ENCODE data around the gene TTR.

TTR gene

GRCh38 chr18:31581498-31582197 lies 10.0 kb upstream of the TTR start:
- no peak for TF ChIP-seq CTCF (IDR thresholded peaks at IDR 0.05; ENCODE audit: low read depth, low read length, missing control alignments)
- no peak overlapping the region for H3K27ac ChIP-seq
- DNase-seq = no peak
- no peaks in the 10 kb centered on the region for H3K27me3 ChIP-seq (replicated peaks)
- in situ Hi-C loops (cut with HindIII; ENCODE audit: low pct_ligation_motif_present, low sequenced_read_pairs) = no loop called here
- H3K36me3 ChIP-seq (replicated peaks) = no peaks in the 10 kb centered on the region
- no peak overlapping the region for H3K4me3 ChIP-seq (ENCODE audit: low read depth, low read length)

DNA sequence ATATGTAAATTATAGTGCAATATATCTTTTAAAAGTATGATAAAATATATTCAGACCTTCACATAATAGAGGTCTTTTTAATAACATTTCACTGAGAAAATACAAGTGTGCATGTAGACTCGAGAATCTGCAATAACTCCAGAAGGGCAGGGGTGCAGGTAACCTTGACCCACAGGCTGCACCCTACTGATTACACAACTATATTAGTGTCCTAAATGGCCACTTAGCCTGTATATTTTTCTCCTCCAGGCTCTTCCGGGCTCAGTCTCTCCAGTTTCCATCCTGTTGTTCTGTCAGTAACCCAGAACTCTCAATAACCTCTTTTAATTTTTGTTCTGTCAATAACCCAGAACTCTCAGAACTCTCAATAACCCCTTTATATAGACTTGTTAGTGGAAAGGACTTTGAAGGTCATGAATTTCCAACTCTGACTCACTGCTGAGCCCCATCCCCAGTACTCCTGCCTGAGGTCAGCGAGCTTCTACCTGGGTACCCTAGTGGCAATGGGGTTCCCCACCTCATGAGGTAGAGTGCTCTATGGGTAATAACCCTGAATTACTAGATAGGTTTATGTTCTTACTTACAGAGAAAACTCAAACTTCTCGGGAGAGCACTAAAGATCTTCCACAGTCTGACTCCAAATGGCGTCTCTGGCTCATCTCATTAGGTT lies 8.4 kb upstream of the TTR start:
- Histone ChIP-seq H3K27me3 (replicated peaks) (no peaks in the 10 kb centered on the region), H3K4me3 (ENCODE audit: low read depth, low read length) (no peak overlapping the region), H3K36me3 (replicated peaks) (no peaks in the 10 kb centered on the region), H3K27ac (no peak overlapping the region)
- no peak for TF ChIP-seq CTCF (IDR thresholded peaks at IDR 0.05; ENCODE audit: low read depth, low read length, missing control alignments)
- in situ Hi-C loops (cut with HindIII; ENCODE audit: low pct_ligation_motif_present, low sequenced_read_pairs) = no loop called here
- no peak for DNase-seq

DNA sequence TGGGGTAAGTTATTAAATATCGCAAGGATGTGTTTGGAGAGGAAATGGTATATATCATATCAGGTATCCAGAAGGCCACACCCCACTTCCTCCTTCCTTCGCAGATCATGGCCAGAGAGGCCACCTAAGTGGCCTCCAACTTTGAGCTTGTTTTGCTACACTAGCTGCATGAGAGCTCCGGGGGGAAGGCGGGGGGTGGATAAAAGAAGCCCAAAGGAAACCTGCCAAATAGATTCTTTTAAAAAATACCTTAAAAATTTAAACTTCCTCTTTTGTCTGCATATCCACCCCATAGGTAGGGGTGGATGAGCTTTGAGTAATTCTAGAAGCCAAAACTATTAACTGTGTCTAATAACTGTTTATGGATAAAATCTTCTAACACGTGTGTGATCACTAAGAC lies 5.7 kb upstream of the TTR start:
- no peaks in the 10 kb centered on the region for H3K36me3 ChIP-seq (replicated peaks)
- in situ Hi-C loops (cut with HindIII; ENCODE audit: low pct_ligation_motif_present, low sequenced_read_pairs) = no loop called here
- H3K27ac ChIP-seq = no peak overlapping the region
- no peak overlapping the region for H3K4me3 ChIP-seq (ENCODE audit: low read depth, low read length)
- H3K27me3 ChIP-seq (replicated peaks) = no peaks in the 10 kb centered on the region
- TF ChIP-seq CTCF (IDR thresholded peaks at IDR 0.05; ENCODE audit: low read depth, low read length, missing control alignments) = no peak
- DNase-seq = no peak

DNA sequence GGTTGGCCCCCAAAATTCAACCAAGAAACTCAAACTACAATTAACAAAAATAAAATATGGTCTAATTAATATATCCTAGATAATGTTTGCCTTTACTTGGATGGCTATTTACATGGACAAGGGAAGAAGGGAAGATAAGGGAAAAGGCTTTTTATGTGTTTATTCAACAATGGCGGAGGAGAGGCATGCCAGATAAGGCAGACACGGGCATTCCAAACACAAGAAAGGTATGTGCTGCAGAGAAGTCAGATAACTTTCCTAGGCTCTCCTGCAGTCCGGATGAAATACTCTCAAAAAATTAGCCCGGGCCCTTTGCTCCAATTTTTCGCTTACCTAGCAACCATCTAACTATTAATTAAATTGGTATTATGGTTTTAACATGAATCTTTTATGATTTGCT lies 5.1 kb upstream of the TTR start:
- no peak for TF ChIP-seq CTCF (IDR thresholded peaks at IDR 0.05; ENCODE audit: low read depth, low read length, missing control alignments)
- in situ Hi-C loops (cut with HindIII; ENCODE audit: low pct_ligation_motif_present, low sequenced_read_pairs) = no loop called here

GRCh38 chr18:31587529-31587928 lies 4.1 kb upstream of the TTR start:
- no peak for DNase-seq
- Histone ChIP-seq H3K27ac (no peak overlapping the region), H3K36me3 (replicated peaks) (no peaks in the 10 kb centered on the region), H3K4me3 (ENCODE audit: low read depth, low read length) (no peak overlapping the region), H3K27me3 (replicated peaks) (no peaks in the 10 kb centered on the region)
- no peak for TF ChIP-seq CTCF (IDR thresholded peaks at IDR 0.05; ENCODE audit: low read depth, low read length, missing control alignments)
- in situ Hi-C loops (cut with HindIII; ENCODE audit: low pct_ligation_motif_present, low sequenced_read_pairs) = no loop called here

More for the DNA sequence above, 5.1 kb upstream of the TTR start:
- Histone ChIP-seq H3K4me3 (ENCODE audit: low read depth, low read length) (no peak overlapping the region), H3K27ac (no peak overlapping the region), H3K27me3 (replicated peaks) (no peaks in the 10 kb centered on the region), H3K36me3 (replicated peaks) (no peaks in the 10 kb centered on the region)
- DNase-seq = no peak
